T-cell (primary cell): ENCODE data around the gene PTPRD. TPM values are rescaled to one million over a fixed set of nuclear protein-coding genes. Genes with fewer than 3 reads are reported as not detected.

Experiments
- ATAC-seq, 4 experiments: fragments of 200-7000 bp in 3 of 4; fragments of 150-1000 bp in 1 of 4; cut with Tn5 transposase; replicated peaks in 1 of 4; 1 replicate in 3 of 4; 2 replicates in 1 of 4; pipeline ENCODE4 v1.10.0; 2021; ENCODE audit warnings: moderate library complexity in 3 of 4, mild to moderate bottlenecking in 2 of 4, moderate number of reproducible peaks in 1 of 4
- CTCF ChIA-PET, 2 donors: fragments of 300-600 bp; sonication (Branson Sonifier 250); formaldehyde crosslinking; loops; one replicate each; lab custom pipeline; 2022; ENCODE audit warnings: antibody characterized with exemption in 2 of 2; lab: Charles Lee
- POLR2A ChIA-PET, 2 donors: fragments of 300-600 bp; sonication (Branson Sonifier 250); formaldehyde crosslinking; loops; one replicate each; lab custom pipeline; 2022; ENCODE audit warnings: antibody characterized with exemption in 2 of 2; lab: Charles Lee
- DNase-seq, 35 experiments: peaks; one replicate each; pipeline versions ENCODE4 v3.0.0 to v3.0.0-alpha.2; 2013 to 2023
- H3K27ac ChIP-seq: one replicate; pipeline ENCODE4 v1.5.1; 2013; ENCODE audit warnings: low read length
- H3K27me3 ChIP-seq, 2 experiments: replicated peaks in 1 of 2; 1 replicate in 1 of 2; 2 replicates in 1 of 2; pipeline versions ENCODE4 v1.6.1 to v1.7.0; 2013; ENCODE audit warnings: low read length in 1 of 2, mixed read lengths in 1 of 2; ENCODE audit not compliant: control insufficient read depth in 2 of 2, insufficient read depth in 2 of 2; ENCODE audit errors: extremely low read depth in 1 of 2
- H3K36me3 ChIP-seq, 2 donors: 1 replicate in 1 of 2; 2 replicates in 1 of 2; pipeline versions ENCODE4 v1.6.1 to v1.7.0; 2013; ENCODE audit warnings: low read length in 1 of 2; ENCODE audit not compliant: control insufficient read depth in 2 of 2, insufficient read depth in 1 of 2; ENCODE audit errors: extremely low read depth in 1 of 2
- H3K4me1 ChIP-seq, 2 experiments: 1 replicate in 1 of 2; 2 replicates in 1 of 2; pipeline versions ENCODE4 v1.6.1 to v1.7.0; 2013; ENCODE audit warnings: low read length in 2 of 2, mixed read lengths in 1 of 2; ENCODE audit not compliant: insufficient read depth in 2 of 2, control insufficient read depth in 1 of 2; ENCODE audit errors: extremely low read depth in 1 of 2
- H3K4me3 ChIP-seq, 2 donors: 1 replicate in 1 of 2; 2 replicates in 1 of 2; pipeline versions ENCODE4 v1.5.1 to v1.7.0; 2013; ENCODE audit warnings: mild to moderate bottlenecking in 2 of 2, low read length in 1 of 2, moderate library complexity in 1 of 2; ENCODE audit not compliant: control insufficient read depth in 1 of 2; ENCODE audit errors: extremely low read depth in 1 of 2
- H3K9me3 ChIP-seq: 2 replicates; pipeline ENCODE4 v1.7.0; 2013
- H3K27ac Mint-ChIP-seq, 2 donors: one replicate each; pipeline ENCODE4 v1.8.0; 2020 to 2021; ENCODE audit warnings: mild to moderate bottlenecking in 2 of 2, mixed read lengths in 2 of 2
- H3K27me3 Mint-ChIP-seq, 2 donors: one replicate each; pipeline ENCODE4 v1.8.0; 2021 to 2022; ENCODE audit warnings: mixed read lengths in 2 of 2
- H3K36me3 Mint-ChIP-seq: one replicate; pipeline ENCODE4 v1.8.0; 2021; ENCODE audit warnings: mixed read lengths
- H3K4me1 Mint-ChIP-seq, 3 donors: one replicate each; pipeline ENCODE4 v1.8.0; 2020 to 2022; ENCODE audit warnings: mixed read lengths in 3 of 3, mild to moderate bottlenecking in 1 of 3
- H3K4me3 Mint-ChIP-seq, 3 donors: one replicate each; pipeline ENCODE4 v1.8.0; 2020 to 2022; ENCODE audit warnings: mild to moderate bottlenecking in 3 of 3, mixed read lengths in 3 of 3, moderate library complexity in 3 of 3
- H3K9me3 Mint-ChIP-seq, 3 donors: one replicate each; pipeline ENCODE4 v1.8.0; 2020 to 2022; ENCODE audit warnings: mixed read lengths in 3 of 3
- WGBS: methylation state at CpG from one replicate; pipeline ENCODE4 v1.1.5; 2013; ENCODE audit warnings: missing lambda C conversion rate; ENCODE audit not compliant: insufficient coverage; 5-methylcytosine and 5-hydroxymethylcytosine counted together
- total RNA-seq, 35 experiments: library from RNA in 6 of 35; stranded (reverse) in 6 of 35; fragments of 120-200 nt in 1 of 35; gene quantifications; one replicate each; pipeline versions ENCODE4 v1.2.1 to v1.2.4 and lab custom pipeline; 2013 to 2026

The PTPRD gene
- total RNA-seq, 5 donors from 2014 or later (not counting 1 experiment from before 2014, with no cell fraction given): 0.13 to 0.61 (median 0.38) TPM; not detected in 2

GRCh38 chr9:8831568-8831967 lies 1781.2 kb downstream of the PTPRD start:
- Mint-ChIP-seq H3K27me3 (no peaks in the 10 kb centered on the region), H3K4me1 (no peaks in the 10 kb centered on the region), H3K4me3 (no peak overlapping the region), H3K9me3 (no peaks in the 10 kb centered on the region), H3K36me3 (no peaks in the 10 kb centered on the region), H3K27ac (no peak overlapping the region)
- no peaks in the 10 kb centered on the region for H3K27me3 ChIP-seq
- no CpG with 5 or more reads among the region's 2 CpGs for WGBS
- DNase-seq: no peak
- no peak overlapping the region for H3K27ac ChIP-seq
- POLR2A ChIA-PET: no interaction called here
- no peak for ATAC-seq
- no peaks in the 10 kb centered on the region for H3K36me3 ChIP-seq
- no peak overlapping the region for H3K4me3 ChIP-seq
- CTCF ChIA-PET: no interaction called here
- no peaks in the 10 kb centered on the region for H3K9me3 ChIP-seq
- no peaks in the 10 kb centered on the region for H3K4me1 ChIP-seq

GRCh38 chr9:8826281-8826680 lies 1786.5 kb downstream of the PTPRD start:
- ChIA-PET POLR2A (no interaction called here), CTCF (no interaction called here)
- Mint-ChIP-seq H3K9me3 (no peaks in the 10 kb centered on the region), H3K36me3 (no peaks in the 10 kb centered on the region), H3K4me1 (no peaks in the 10 kb centered on the region), H3K27ac (no peak overlapping the region), H3K4me3 (no peak overlapping the region), H3K27me3 (no peaks in the 10 kb centered on the region)
- Histone ChIP-seq H3K27ac (no peak overlapping the region), H3K4me3 (no peak overlapping the region), H3K9me3 (no peaks in the 10 kb centered on the region), H3K4me1 (no peaks in the 10 kb centered on the region), H3K36me3 (no peaks in the 10 kb centered on the region), H3K27me3 (no peaks in the 10 kb centered on the region)
- ATAC-seq (no peak), DNase-seq (no peak)
- WGBS: 60% methylated on average over 2 of the region's 2 CpGs

- no peaks in the 10 kb centered on the region for H3K36me3 ChIP-seq
- Mint-ChIP-seq H3K4me3 (no peak overlapping the region), H3K27me3 (no peaks in the 10 kb centered on the region), H3K4me1 (no peaks in the 10 kb centered on the region), H3K36me3 (no peaks in the 10 kb centered on the region), H3K27ac (no peak overlapping the region), H3K9me3 (no peaks in the 10 kb centered on the region)
- ChIA-PET CTCF (no interaction called here), POLR2A (no interaction called here)
- no CpG with 5 or more reads among the region's 3 CpGs for whole genome bisulfite sequencing
- H3K4me1 ChIP-seq: no peaks in the 10 kb centered on the region
- ATAC-seq (no peak), DNase-seq (no peak)
- no peaks in the 10 kb centered on the region for H3K9me3 ChIP-seq
- no peaks in the 10 kb centered on the region for H3K27me3 ChIP-seq
- H3K4me3 ChIP-seq: no peak overlapping the region
- no peak overlapping the region for H3K27ac ChIP-seq
Observed at GRCh38 chr9:8825585-8826147, 1787.1 kb downstream of the PTPRD start.

- Mint-ChIP-seq H3K4me3 (no peak overlapping the region), H3K9me3 (no peaks in the 10 kb centered on the region), H3K36me3 (no peaks in the 10 kb centered on the region), H3K4me1 (no peaks in the 10 kb centered on the region), H3K27ac (no peak overlapping the region), H3K27me3 (no peaks in the 10 kb centered on the region)
- ChIA-PET CTCF (interaction anchor here in 1 of 2 donors (0.7 kb wide), 1 partner anchor 29 kb away, joined by 4 read pairs; no protein-coding TSS in a partner anchor), POLR2A (no interaction called here)
- Histone ChIP-seq H3K27ac (no peak overlapping the region), H3K9me3 (no peaks in the 10 kb centered on the region), H3K4me3 (no peak overlapping the region), H3K4me1 (no peaks in the 10 kb centered on the region), H3K36me3 (no peaks in the 10 kb centered on the region), H3K27me3 (no peaks in the 10 kb centered on the region)
- WGBS: 96% methylated on average over 9 of the region's 10 CpGs
- DNase-seq (no peak), ATAC-seq (no peak)
Observed at GRCh38 chr9:8823131-8823895, 1789.5 kb downstream of the PTPRD start.

GRCh38 chr9:8822667-8823025 lies 1790.2 kb downstream of the PTPRD start:
- ChIA-PET CTCF (no interaction called here), POLR2A (no interaction called here)
- H3K9me3 ChIP-seq: no peaks in the 10 kb centered on the region
- no peaks in the 10 kb centered on the region for H3K27me3 ChIP-seq
- Mint-ChIP-seq H3K4me3 (no peak overlapping the region), H3K27ac (no peak overlapping the region), H3K36me3 (no peaks in the 10 kb centered on the region), H3K27me3 (no peaks in the 10 kb centered on the region), H3K9me3 (no peaks in the 10 kb centered on the region), H3K4me1 (no peaks in the 10 kb centered on the region)
- H3K4me3 ChIP-seq: no peak overlapping the region
- WGBS: 96% methylated on average over 3 of the region's 5 CpGs
- no peak for DNase-seq
- H3K36me3 ChIP-seq: no peaks in the 10 kb centered on the region
- no peaks in the 10 kb centered on the region for H3K4me1 ChIP-seq
- no peak for ATAC-seq
- H3K27ac ChIP-seq: no peak overlapping the region

GRCh38 chr9:8821910-8822666 lies 1790.7 kb downstream of the PTPRD start:
- ATAC-seq (no peak), DNase-seq (no peak)
- Mint-ChIP-seq H3K9me3 (no peaks in the 10 kb centered on the region), H3K27me3 (no peaks in the 10 kb centered on the region), H3K4me1 (no peaks in the 10 kb centered on the region), H3K27ac (no peak overlapping the region), H3K4me3 (no peak overlapping the region), H3K36me3 (no peaks in the 10 kb centered on the region)
- Histone ChIP-seq H3K27me3 (no peaks in the 10 kb centered on the region), H3K27ac (no peak overlapping the region), H3K36me3 (no peaks in the 10 kb centered on the region), H3K4me3 (no peak overlapping the region), H3K9me3 (no peaks in the 10 kb centered on the region), H3K4me1 (no peaks in the 10 kb centered on the region)
- ChIA-PET CTCF (no interaction called here), POLR2A (no interaction called here)
- WGBS: no CpG with 5 or more reads among the region's 4 CpGs
